Measurements from ENCODE around the gene MLLT10.
"Not testable (repeated sequence)": the region's sequence is repeated elsewhere in the genome, so short reads cannot be mapped to it uniquely, and the experiment has no call there.

Gene MLLT10

DNA sequence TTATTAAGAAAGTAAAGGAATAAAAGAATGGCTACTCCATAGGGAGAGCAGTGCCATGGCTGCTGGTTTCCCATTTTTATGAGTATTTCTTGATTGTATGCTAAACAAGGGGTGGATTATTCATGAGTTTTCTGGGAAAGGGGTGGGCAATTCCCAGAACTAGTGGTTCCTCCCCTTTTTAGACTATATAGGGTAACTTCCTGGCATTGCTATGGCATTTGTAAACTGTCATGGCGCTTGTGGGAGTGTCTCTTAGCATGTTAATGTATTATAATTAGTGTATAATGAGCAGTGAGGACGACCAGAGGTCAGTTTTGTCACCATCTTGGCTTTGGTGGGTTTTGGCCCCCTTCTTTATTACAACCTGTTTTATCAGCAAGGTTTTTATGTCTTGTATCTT lies 40.5 kb downstream of the MLLT10 start:
- DNase-seq (ENCODE audit: low read depth in 2 of 3, low spot score in 2 of 3), result not testable (repeated sequence)

DNA sequence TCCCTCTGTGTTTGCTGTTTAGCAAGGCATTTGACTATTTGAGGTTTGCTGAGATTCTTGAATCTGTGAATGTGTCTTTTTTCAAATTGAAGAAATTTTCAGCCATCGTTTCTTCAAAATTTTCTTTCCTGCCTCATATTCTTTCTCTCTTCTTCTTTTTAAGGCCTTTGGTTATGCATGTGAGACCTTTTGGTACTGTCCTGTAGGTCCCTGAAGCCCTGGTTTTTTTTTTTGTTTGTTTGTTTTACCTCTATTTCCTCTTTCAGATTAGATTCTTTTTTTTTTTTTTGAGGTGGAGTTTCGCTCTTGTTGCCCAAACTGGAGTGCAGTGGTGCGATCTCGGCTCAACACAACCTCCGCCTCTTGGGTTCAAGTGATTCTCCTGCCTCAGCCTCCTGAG lies 45.3 kb downstream of the MLLT10 start:
- DNase-seq (ENCODE audit: low read depth in 2 of 3, low spot score in 2 of 3), result no peak

DNA sequence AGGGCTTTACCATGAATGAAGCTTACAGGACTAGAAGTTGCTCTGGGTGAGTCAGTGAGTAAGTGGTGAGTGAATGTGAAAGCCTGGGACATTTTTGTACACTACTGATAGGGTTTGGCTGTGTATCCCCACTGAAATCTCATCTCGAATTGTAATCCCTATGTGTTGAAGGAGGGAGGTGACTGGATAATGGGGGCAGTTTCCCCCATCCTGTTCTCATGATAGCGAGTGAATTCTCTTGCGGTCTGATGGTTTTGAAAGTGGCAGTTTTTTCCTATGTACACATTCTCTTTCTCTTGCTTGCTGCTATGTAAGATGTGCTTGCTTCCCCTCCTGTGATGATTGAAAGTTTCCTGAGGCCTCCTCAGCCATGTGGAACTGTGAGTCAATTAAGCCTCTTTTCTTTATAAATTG lies 47.4 kb downstream of the MLLT10 start:
- DNase-seq (ENCODE audit: low read depth in 2 of 3, low spot score in 2 of 3), result peak in 1 of 3 experiments; percentile 1

DNA sequence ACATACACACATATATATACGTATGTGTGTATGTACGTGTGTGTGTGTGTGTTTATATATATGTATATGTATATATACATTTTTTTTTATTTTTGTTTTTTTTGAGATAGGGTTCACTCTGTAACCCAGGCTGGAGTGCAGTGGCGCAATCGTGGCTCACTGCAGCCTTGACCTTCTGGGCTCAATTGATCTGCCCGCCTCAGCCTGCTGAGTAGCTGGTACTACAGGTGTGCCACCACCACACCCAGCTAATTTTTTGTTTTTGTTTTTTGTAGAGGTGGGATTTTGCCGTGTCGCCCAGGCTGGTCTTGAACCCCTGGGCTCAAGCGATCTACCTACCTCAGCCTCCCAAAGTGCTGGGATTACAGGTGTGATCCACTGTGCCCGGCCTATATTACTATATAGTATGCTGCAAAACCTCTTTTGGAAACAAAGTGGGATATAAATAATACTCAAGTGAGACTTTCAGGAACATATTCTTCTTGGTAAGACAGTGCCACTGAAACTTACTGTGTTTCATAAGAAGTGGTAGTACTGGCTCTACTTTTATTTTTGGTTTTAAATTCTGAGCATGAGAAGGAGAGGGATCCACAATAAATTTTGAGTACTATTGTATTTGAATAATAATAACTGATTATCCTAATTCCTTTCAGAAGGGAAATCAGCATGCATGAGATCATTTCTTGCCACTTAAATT lies 51.0 kb downstream of the MLLT10 start:
- DNase-seq (ENCODE audit: low read depth in 2 of 3, low spot score in 2 of 3), result no peak

DNA sequence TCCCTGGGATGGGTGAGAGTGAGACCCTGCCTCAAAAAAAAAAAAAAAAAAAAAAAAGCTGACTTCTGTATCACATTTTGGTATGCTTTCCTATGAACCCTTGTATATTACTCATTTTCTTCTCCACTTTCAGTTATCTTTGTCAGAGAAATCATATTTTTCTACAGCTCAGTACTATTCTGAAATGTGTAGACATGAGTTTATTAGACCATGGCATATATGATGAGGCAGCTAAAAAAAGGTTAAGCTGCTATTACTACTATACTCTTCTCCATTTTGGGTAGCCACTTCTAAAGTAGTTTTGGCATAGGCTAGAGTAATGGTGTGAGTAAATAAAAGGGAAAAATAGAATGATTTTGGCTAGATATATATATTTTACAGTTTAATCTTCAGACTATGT lies 53.4 kb downstream of the MLLT10 start:
- no peak for DNase-seq (ENCODE audit: low read depth in 2 of 3, low spot score in 2 of 3)

DNA sequence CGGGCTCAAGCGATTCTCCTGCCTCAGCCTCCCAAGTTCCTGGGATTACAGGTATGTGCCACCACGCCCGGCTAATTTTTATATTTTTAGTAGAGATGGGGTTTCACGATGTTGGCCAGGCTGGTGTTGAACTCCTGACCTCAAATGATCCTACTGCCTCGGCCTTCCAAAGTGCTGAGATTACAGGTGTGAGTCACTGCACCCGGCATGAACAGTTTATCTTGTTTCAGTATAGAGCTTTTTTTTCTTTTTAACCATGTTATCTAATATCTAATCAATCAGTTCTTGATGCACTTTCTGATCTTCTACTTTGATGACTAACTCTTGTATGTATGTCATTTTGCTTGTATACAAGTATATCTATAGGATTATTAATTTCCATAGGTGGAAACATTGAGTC lies 54.1 kb downstream of the MLLT10 start:
- not testable (repeated sequence) for DNase-seq (ENCODE audit: low read depth in 2 of 3, low spot score in 2 of 3)

DNA sequence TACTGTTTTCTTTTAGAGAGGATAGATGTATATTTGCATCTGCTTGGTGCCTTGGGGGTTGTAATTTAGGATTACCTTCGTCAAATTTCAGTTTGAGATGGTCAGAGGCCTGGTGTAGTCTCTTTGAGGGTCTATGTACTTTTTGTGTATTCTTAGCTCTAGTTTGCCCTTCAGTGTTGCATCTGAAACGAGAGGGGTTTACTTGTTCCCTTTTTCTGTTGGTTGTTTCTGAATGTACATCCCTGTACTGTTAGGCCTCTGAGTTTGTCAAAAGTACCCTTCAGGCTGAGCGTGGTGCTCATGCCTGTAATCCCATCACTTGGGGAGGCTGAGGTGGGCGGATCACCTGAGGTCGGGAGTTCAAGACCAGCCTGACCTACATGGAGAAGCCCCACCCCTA lies 60.0 kb downstream of the MLLT10 start:
- no peak for DNase-seq (ENCODE audit: low read depth in 2 of 3, low spot score in 2 of 3)

DNA sequence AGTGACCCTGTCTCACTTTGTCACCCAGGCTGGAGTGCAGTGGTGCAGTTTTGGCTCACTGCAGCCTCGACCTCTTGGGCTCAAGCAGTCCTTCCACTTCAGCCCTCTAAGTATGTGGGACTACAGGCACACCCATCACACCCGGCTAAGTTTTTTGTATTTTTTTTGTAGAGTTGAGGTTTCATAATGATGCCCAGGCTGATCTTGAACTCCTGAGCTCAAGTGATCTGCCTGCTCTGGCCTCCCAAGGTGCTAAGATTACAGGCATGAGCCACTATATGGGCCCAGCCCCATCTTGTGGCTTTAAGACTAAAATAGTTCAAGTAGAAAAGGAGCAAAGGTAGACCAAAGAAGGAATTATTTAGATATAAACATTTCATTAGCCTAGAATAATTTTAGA lies 65.5 kb downstream of the MLLT10 start:
- DNase-seq (ENCODE audit: low read depth in 2 of 3, low spot score in 2 of 3), result no peak

DNA sequence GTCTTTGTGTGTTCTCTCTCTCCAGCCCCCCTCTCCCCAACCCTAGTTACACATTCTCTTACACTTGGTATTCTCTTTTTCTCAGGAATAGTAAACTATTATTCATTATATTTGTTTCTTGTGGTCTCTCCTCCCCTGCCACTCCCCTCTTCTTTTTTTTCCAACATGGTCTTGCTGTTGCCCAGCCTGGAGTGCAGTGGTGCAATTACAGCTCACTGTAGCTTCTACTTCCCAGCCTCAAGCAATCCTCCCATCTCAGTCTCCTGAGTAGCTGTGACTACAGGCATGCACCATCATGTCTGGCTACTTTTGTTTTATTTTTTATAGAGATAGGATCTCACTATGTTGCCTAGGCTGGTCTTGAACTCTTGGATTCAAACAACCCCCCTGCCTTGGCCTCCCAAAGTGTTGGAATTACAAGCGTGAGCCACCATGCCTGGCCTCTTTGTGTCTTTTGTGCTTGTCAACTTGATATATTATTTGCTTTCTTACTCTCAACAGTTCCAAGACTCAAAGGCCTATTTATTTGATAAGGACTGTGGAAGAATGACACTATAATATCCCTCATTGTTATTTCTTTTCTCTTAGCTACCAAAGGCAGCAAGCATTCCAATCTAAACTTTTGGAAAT lies 66.9 kb downstream of the MLLT10 start:
- DNase-seq (ENCODE audit: low read depth in 2 of 3, low spot score in 2 of 3), result no peak

DNA sequence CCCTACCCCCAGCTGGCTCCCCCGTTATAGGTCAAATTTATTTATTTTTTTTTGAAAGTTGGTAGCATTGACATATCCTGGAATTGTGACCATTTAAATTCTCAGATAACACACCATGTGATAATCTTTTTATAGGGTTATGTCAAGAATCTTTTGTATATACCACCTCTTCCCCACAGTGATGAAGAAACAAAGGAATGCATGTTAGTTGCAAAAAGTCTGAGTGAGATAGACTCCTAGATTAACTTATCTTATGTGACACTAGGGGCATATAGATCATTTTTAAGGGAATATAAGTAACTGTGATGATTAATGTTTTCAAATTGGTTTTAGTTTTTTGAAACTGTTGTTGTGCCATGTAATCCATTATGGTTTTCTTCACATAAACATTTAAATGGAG lies 68.3 kb downstream of the MLLT10 start:
- no peak for DNase-seq (ENCODE audit: low read depth in 2 of 3, low spot score in 2 of 3)

DNA sequence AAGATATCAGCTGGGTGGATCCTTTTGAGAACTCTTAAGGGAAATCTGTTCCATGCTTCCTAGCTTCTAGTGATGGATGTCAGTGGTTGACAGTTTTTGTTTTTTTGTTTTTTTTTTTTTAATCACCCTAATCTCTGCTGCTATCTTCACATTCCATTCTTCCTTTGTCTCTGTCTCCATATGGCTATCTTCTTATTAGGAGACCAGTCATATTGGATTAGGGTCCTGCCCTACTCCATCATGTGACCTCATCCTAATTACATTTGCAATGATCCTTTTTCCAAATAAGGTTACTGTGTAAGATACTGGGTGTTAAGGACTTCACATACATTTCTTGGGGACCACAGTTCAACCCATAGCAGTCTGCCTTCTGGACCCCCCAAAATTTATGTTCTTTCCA lies 69.7 kb downstream of the MLLT10 start:
- DNase-seq (ENCODE audit: low read depth in 2 of 3, low spot score in 2 of 3), result no peak

DNA sequence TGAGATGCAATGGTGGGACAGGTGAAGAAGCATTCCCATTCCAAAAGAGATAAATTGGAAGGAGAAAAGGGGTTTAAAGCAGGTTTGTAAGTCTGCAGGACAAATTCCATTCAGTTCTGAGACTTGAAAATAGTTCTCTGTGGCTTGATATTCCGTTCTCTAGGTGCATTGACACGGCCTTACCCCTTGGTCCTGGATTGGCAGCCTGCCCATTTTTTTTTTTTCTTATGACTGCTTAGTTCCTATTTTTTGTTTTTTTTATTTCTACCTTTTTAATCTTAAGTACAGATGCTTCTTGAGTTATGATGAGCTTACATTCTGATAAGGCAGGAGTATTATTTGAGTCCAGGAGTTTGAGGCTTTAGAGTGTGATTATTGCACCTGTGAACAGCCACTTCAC lies 70.6 kb downstream of the MLLT10 start:
- DNase-seq (ENCODE audit: low read depth in 2 of 3, low spot score in 2 of 3), result no peak

DNA sequence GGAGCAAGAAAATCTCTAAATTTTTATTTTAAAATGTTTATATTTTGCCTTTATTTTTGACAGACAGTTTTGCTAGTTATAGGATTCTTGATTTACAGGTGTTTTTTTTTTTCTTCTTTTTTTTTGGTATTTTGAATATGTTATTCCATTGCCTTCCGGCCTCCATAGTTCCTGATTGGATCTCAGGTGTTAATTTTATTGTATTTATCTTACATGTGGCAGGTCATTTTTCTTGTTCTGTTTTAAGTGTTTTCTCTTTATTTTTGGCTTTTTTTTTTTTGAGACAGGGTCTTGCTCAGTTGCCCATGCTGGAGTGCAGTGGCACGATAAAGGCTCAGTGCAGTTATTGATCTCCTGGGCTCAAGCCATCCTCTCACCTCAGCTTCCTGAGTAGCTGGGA lies 73.9 kb downstream of the MLLT10 start:
- DNase-seq (ENCODE audit: low read depth in 2 of 3, low spot score in 2 of 3), result no peak

DNA sequence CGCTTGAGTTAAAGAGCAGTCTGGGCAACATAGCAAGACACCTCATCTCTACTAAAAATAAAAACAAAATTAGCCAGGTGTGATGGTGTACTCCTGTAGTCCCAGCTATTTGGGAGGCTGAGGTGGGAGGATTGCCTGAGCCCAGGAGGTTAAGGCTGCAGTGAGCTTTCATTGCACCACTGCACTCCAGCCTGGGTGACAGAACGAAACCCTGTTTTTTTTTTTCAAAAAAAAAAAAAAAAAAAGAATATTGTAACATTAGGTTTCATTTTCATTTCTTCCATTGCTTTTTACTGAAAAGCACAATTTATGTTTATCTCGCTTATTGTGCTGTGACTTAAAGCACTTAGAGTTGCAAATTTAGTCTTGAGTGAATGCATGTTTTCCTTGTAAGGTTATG lies 80.0 kb downstream of the MLLT10 start:
- DNase-seq (ENCODE audit: low read depth in 2 of 3, low spot score in 2 of 3), result no peak

DNA sequence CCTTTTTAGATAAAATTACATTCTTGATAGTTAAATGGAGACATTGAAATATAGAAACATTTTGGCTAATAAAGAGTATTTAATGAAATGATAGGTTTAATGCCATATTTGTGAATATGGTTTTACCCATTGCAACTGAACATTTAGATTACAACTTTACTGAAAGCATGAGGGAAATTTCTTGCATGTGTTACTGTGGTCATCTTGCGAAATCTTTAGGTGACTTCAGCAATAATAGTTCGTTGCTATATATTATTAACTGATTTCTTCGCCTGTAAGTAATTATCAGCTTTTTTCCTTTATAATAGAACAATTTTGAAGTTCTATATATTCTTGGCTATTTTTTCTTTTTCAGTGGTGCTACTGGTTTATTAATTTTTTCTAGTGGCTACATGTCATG lies 83.2 kb downstream of the MLLT10 start:
- DNase-seq (ENCODE audit: low read depth in 2 of 3, low spot score in 2 of 3), result no peak

DNA sequence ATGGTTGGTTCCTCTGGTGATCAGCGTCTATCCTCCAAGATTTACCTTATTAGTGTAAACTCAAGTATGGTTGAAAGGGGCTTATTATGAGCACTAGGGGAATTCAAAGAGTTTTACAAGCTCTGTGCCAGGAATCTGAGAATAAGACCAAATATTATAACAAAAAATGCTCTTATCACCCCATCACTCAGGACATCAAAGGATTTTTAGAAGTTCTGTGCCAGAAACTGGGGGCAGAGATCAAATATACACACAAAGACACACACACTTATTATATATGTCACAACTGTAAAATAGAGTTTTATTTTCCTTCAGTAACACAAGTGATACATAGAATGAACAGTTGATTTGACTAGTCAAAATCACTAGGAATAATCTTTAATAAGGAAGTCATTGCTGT lies 89.3 kb downstream of the MLLT10 start:
- DNase-seq (ENCODE audit: low read depth in 2 of 3, low spot score in 2 of 3), result no peak

DNA sequence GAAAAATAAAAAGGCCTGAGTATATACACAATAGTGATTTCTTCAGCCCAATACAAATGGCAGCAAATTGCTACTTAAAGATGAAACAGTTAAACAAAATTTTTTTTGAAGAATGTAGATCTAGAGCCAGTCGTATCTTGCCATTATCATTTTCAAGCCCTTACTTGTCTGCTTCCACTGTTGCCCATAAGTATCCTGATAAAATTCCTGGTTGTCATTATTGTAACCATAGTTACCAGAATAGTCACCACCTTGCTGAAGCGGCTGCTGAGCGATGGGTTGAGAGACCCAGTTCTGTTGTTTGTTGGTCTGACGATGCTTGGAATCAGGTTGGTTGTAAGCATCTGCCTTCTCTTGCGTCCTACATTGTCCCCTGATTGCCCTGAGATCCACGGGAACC lies 90.4 kb downstream of the MLLT10 start:
- not testable (repeated sequence) for DNase-seq (ENCODE audit: low read depth in 2 of 3, low spot score in 2 of 3)

DNA sequence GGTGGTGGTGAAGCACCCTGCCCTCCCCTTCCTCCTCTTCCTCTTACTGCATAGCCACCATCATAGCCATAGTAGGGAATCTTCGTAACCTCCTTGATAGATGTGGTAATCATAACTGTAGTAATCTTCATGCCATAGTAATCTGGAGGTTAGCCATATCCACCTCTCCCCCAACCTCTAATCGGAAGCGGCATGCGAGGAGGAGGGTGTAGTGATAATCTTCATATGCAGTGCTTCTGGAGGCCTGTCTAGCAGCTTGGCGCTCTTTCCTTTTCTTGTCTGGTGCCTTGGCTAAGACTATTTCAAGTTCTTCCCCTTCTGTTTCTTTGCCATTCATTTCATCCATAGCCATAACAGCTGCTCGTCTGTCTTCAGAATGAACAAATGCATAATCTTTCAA lies 90.9 kb downstream of the MLLT10 start:
- DNase-seq (ENCODE audit: low read depth in 2 of 3, low spot score in 2 of 3), result no peak

DNA sequence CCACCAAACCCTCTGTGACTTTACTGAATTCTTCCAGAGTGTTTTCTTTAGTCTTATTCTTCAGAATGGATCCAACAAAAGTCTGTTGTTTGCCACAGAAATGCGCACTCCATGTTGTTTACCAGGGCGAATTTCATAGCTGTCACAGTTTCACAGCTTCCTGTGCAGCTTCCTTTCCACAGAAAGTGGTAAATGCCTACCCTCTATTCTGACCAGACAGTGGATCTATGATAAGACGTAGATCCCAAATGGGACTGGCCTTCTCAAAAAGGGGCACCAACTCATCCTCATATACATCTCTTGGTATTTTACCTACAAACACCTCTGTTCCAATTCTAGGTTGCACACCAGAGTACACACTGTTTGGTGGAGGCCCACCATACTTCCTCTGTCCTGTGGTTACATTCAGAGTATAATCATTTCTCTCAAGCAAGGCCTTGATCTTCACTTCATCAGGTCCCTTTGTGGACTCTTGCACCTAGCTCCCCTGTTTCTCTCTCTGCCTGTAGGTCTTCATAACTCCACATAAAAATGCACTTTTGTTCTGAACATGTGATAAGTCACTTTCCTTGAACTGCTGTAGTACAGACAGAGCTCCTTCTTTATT lies 91.7 kb downstream of the MLLT10 start:
- DNase-seq (ENCODE audit: low read depth in 2 of 3, low spot score in 2 of 3), result no peak

DNA sequence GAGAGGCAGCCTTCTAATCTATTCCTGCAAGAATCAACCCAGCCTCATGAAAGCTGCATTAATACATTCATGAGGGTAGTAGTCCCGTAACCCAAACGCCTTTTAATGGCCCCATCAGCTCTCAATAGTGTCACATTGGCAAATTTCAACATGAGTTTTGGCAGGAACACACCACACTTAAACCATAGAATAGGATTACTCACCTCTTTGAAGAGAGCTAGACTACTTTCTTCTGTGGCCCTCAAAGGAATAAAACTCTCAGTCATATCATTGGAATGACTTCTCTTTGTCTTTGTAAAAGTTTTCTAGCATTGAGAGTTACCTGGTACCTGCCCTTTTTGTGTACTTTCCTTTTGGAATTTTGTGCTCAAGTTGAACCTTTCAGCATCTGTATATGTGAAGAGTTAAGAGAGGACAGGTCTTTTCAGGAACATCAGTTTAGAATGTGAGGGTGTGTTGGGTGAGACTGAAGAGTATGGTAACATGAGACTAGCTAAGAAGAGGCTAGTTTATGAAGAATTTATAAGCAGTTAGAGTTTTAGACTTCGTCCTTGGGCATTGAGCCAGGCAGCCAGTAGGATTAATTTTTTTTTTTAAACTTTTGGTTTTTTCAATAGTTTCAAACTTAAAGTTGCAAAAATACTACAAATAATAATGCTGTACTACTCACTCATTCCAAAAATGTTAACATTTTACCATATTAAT lies 92.6 kb downstream of the MLLT10 start:
- DNase-seq (ENCODE audit: low read depth in 2 of 3, low spot score in 2 of 3), result no peak

DNA sequence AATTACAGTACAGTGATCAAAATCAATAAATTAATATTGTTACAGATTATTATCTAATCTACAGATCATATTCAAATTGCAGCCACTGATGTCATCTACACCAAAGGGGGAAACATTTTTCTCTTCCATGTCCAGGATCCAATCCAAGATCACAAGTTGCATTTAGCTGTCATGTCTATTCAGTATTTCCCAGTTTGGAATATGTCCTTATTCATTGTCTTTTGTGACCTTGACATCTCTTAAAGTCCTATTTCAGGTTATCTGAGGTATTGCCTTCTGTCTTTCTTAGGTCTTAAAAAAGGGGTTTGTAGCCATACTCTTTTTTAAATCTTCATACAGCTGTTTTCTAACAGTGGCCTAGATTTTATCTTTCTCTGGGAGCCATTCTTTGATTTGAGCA lies 93.3 kb downstream of the MLLT10 start:
- DNase-seq (ENCODE audit: low read depth in 2 of 3, low spot score in 2 of 3), result no peak

DNA sequence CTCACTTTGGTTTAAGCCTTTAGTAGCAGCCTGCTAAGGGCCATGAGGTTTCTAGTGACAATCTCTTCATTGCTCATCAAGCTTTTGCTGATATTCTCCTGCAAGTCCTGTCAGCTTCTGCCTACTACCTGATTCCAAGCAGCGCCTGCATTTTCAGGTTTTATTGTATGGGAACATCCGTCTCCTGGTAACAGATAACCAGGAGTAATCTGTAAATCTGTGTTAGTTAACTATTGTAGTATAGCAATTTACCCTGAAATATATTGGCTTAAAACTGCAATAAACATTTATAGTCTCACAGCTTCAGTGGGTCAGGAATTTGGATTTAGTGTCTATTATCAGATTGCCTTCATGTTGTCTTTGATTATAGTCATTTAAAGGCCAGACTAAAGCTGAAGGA lies 94.0 kb downstream of the MLLT10 start:
- DNase-seq (ENCODE audit: low read depth in 2 of 3, low spot score in 2 of 3), result no peak

Measured in activated CD8-positive, alpha-beta memory T cell treated with anti-CD3 and anti-CD28 coated beads for 48 hours (primary cell).